Stimulated activated CD4-positive, alpha-beta T cell treated with anti-CD3 and anti-CD28 coated beads, TNF-alpha, amount 100 ng/mL, for 48 hours (primary cell): Measurements from ENCODE around the gene GSTO1.

Source experiments
- DNase-seq, 3 donors: peaks; one replicate each; pipeline ENCODE4 v3.0.0-alpha.2; 2020; ENCODE audit warnings: low read depth in 3 of 3

The GSTO1 gene

GRCh38 chr10:104304927-104305326 lies 50.2 kb downstream of the GSTO1 start:
- DNase-seq, result no peak

GRCh38 chr10:104306897-104307296 lies 52.2 kb downstream of the GSTO1 start:
- DNase-seq, result no peak

GRCh38 chr10:104307576-104308438 lies 53.1 kb downstream of the GSTO1 start:
- DNase-seq, result no peak

- no peak for DNase-seq
Observed at GRCh38 chr10:104308439-104308903, 53.8 kb downstream of the GSTO1 start.

GRCh38 chr10:104309980-104310978 lies 55.6 kb downstream of the GSTO1 start:
- DNase-seq, result no peak

- DNase-seq, result no peak
Observed at GRCh38 chr10:104311184-104311720, 56.6 kb downstream of the GSTO1 start.

- DNase-seq, result no peak
Observed at GRCh38 chr10:104314591-104315485, 60.1 kb downstream of the GSTO1 start.

GRCh38 chr10:104315486-104315921 lies 60.8 kb downstream of the GSTO1 start:
- no peak for DNase-seq

- DNase-seq, result no peak
Observed at GRCh38 chr10:104316321-104317099, 61.8 kb downstream of the GSTO1 start.
